ENCODE results near the gene SMARCAD1.

SMARCAD1 gene

DNA sequence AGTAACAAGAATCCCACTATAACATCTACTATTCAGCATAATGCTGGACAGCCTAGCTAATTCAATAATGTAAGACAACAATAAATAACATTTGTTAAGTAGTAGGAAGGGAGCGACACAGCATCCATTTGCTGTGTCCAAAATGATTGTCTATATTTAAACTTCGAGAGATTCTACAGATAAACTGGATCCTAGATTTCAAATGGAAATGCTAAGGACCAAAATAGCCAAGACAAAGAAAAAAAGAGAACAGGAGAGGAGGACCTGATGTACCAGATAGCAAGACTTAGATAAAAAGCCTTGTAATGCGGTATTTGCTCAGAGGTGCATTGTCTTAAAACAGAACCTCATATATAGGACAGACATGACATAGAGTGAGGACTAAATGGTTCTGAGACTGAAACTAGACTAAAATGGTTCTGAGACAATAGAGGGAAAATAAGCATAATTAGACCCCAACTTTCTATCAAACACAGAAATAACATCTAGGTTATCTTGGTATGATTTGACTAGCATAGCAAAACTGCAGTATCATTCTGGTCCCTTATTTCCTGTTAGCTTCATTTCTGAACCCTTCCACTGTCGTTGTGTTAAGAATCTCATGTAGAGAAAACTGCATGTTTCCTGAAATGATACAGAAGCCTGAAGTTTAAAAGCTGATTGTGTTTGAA, 131.2 kb downstream of the SMARCAD1 start:
- no peak overlapping the region for H3K4me3 ChIP-seq (ENCODE audit: low read depth, low read length)
- no peak for TF ChIP-seq CTCF (IDR thresholded peaks at IDR 0.05; ENCODE audit: insufficient read depth, low read length, missing control alignments)
- ChIA-PET POLR2A (no interaction called here), CTCF (interaction anchor here (0.6 to 1.2 kb wide), 2 partner anchors 35 to 51 kb away, joined by 3 read pairs; no protein-coding TSS in a partner anchor)
- DNase-seq (ENCODE audit: low read depth, low spot score), result no peak

- POLR2A ChIA-PET, result no interaction called here
- CTCF ChIA-PET, result no interaction called here
- DNase-seq (ENCODE audit: low read depth, low spot score), result no peak
- no peak overlapping the region for H3K4me3 ChIP-seq (ENCODE audit: low read depth, low read length)
- TF ChIP-seq CTCF (IDR thresholded peaks at IDR 0.05; ENCODE audit: insufficient read depth, low read length, missing control alignments), result no peak
Observed at GRCh38 chr4:94339779-94340178, 132.1 kb downstream of the SMARCAD1 start.

Data from AG04449 (cell line).